OCI-LY7 (cell line): ENCODE results near the gene PLXDC1.

Experiments
- CTCF ChIP-seq: fragments of 200-600 bp; sonication (generic); conservative IDR thresholded peaks from 2 replicates; pipeline ENCODE4 v1.5.1; 2014; ENCODE audit warnings: mild to moderate bottlenecking, antibody characterized with exemption, low read length, moderate library complexity, mixed read lengths
- EZH2phosphoT487 ChIP-seq: fragments of 200-600 bp; sonication (generic); IDR thresholded peaks from 2 replicates; pipeline ENCODE4 v1.6.1; 2018; ENCODE audit warnings: low read depth, borderline replicate concordance, mild to moderate bottlenecking, mixed run types, antibody characterized with exemption, low read length, moderate library complexity, mixed read lengths

- no peak for TF ChIP-seq CTCF
- no peak for TF ChIP-seq EZH2phosphoT487
These were observed 61.0 kb downstream of the PLXDC1 start for GRCh38 chr17:39090400-39090799.
